WTC11 (cell line): Measurements from ENCODE around the gene MYOF. TPM values are rescaled to one million over a fixed set of nuclear protein-coding genes. Genes with fewer than 3 reads are reported as not detected.

Source experiments
- ATAC-seq: fragments of 200-7000 bp; cut with Tn5 transposase; 2 replicates; pipeline ENCODE4 v1.10.0; 2021; ENCODE audit warnings: mild to moderate bottlenecking, moderate library complexity
- CTCF ChIA-PET: fragments of 300-600 bp; sonication (Branson Sonifier 250); formaldehyde crosslinking; loops from one replicate; lab custom pipeline; 2021; ENCODE audit warnings: antibody characterized with exemption; lab: Charles Lee
- POLR2A ChIA-PET: fragments of 350-600 bp; sonication (Branson Sonifier 250); formaldehyde crosslinking; loops from one replicate; lab custom pipeline; 2021; ENCODE audit warnings: antibody characterized with exemption; lab: Charles Lee
- DNase-seq: peaks from one replicate; pipeline ENCODE4 v3.0.0; 2021; ENCODE audit warnings: low spot score
- H3K27ac Mint-ChIP-seq: 2 replicates; pipeline ENCODE4 v1.8.0; 2021; ENCODE audit warnings: mixed read lengths
- H3K27me3 Mint-ChIP-seq: 2 replicates; pipeline ENCODE4 v1.8.0; 2021; ENCODE audit warnings: low read depth, mild to moderate bottlenecking, moderate library complexity, mixed read lengths
- H3K36me3 Mint-ChIP-seq: 2 replicates; pipeline ENCODE4 v1.8.0; 2021; ENCODE audit warnings: mixed read lengths
- H3K4me1 Mint-ChIP-seq: 2 replicates; pipeline ENCODE4 v1.8.0; 2022; ENCODE audit warnings: mixed read lengths
- H3K4me3 Mint-ChIP-seq: 2 replicates; pipeline ENCODE4 v1.8.0; 2021; ENCODE audit warnings: mild to moderate bottlenecking, moderate library complexity, mixed read lengths
- H3K9me3 Mint-ChIP-seq: 2 replicates; pipeline ENCODE4 v1.8.0; 2021; ENCODE audit warnings: mixed read lengths
- CREM ChIP-seq: sonication (generic); formaldehyde crosslinking; IDR thresholded peaks from 2 replicates; pipeline ENCODE4 v1.8.1; 2022; ENCODE audit warnings: mild to moderate bottlenecking, missing genetic modification reagents, moderate library complexity
- FOXP1 ChIP-seq: sonication (generic); formaldehyde crosslinking; IDR thresholded peaks from 2 replicates; pipeline ENCODE4 v1.8.0; 2022; ENCODE audit warnings: missing genetic modification reagents, mild to moderate bottlenecking, moderate library complexity, borderline replicate concordance
- HMGA2 ChIP-seq: fragments of 250-450 bp; sonication (Bioruptor Pico); IDR thresholded peaks from 2 replicates; pipeline ENCODE4 v1.4.0; 2021; ENCODE audit warnings: mild to moderate bottlenecking, moderate library complexity
- IRF2 ChIP-seq: sonication (generic); formaldehyde crosslinking; IDR thresholded peaks from 2 replicates; pipeline ENCODE4 v1.8.0; 2022; ENCODE audit warnings: low read depth, missing genetic modification reagents, borderline replicate concordance
- MXD4 ChIP-seq: fragments of 250-450 bp; sonication (Bioruptor Pico); IDR thresholded peaks from 2 replicates; pipeline ENCODE4 v1.8.0; 2021; ENCODE audit warnings: mild to moderate bottlenecking, moderate library complexity, borderline replicate concordance
- NR2C2 ChIP-seq: sonication (generic); formaldehyde crosslinking; IDR thresholded peaks from 2 replicates; pipeline ENCODE4 v1.8.0; 2022; ENCODE audit warnings: mild to moderate bottlenecking, missing genetic modification reagents
- OVOL2 ChIP-seq: fragments of 250-450 bp; sonication (Bioruptor Pico); IDR thresholded peaks from 2 replicates; pipeline ENCODE4 v1.9.0; 2021; ENCODE audit warnings: mild to moderate bottlenecking, borderline replicate concordance
- RORB ChIP-seq: fragments of 250-450 bp; sonication (Bioruptor Pico); IDR thresholded peaks from 2 replicates; pipeline ENCODE4 v1.9.0; 2021; ENCODE audit warnings: mild to moderate bottlenecking
- TP53 ChIP-seq: sonication (generic); formaldehyde crosslinking; IDR thresholded peaks from 2 replicates; pipeline ENCODE4 v1.8.1; 2023; ENCODE audit warnings: mild to moderate bottlenecking, missing genetic modification reagents
- ZNF232 ChIP-seq: sonication (generic); formaldehyde crosslinking; IDR thresholded peaks from 2 replicates; pipeline ENCODE4 v1.8.0; 2022; ENCODE audit warnings: mild to moderate bottlenecking, missing genetic modification reagents
- ZNF263 ChIP-seq: sonication (generic); formaldehyde crosslinking; IDR thresholded peaks from 2 replicates; pipeline ENCODE4 v1.8.1; 2022; ENCODE audit warnings: low read depth, mild to moderate bottlenecking, moderate library complexity, missing genetic modification reagents
- ZNF396 ChIP-seq: fragments of 250-450 bp; sonication (Bioruptor Pico); IDR thresholded peaks from 2 replicates; pipeline ENCODE4 v1.8.0; 2021; ENCODE audit warnings: mild to moderate bottlenecking, moderate library complexity, borderline replicate concordance
- ZNF671 ChIP-seq: fragments of 250-450 bp; sonication (Bioruptor Pico); IDR thresholded peaks from 2 replicates; pipeline ENCODE4 v1.8.0; 2021; ENCODE audit warnings: mild to moderate bottlenecking
- total RNA-seq: library from RNA; stranded (reverse); gene quantifications from 3 replicates; pipeline ENCODE4 v1.2.3, GENCODE V29; 2021
- TF ChIP-seq, protein P1 (sequence below): sonication (generic); formaldehyde crosslinking; IDR thresholded peaks from 2 replicates; pipeline ENCODE4 v1.8.0; 2022; ENCODE audit warnings: mild to moderate bottlenecking, missing genetic modification reagents
- TF ChIP-seq, protein P2 (sequence below): sonication (generic); formaldehyde crosslinking; IDR thresholded peaks from 2 replicates; pipeline ENCODE4 v1.8.1; 2022; ENCODE audit warnings: missing genetic modification reagents, borderline replicate concordance
- TF ChIP-seq, protein P3 (sequence below): sonication (generic); formaldehyde crosslinking; IDR thresholded peaks from 2 replicates; pipeline ENCODE4 v1.8.1; 2022; ENCODE audit warnings: mild to moderate bottlenecking, missing genetic modification reagents, moderate library complexity, borderline replicate concordance
- TF ChIP-seq, protein P4 (sequence below): sonication (generic); formaldehyde crosslinking; IDR thresholded peaks from 2 replicates; pipeline ENCODE4 v1.8.1; 2022; ENCODE audit warnings: low read depth, mild to moderate bottlenecking, moderate library complexity, missing genetic modification reagents, borderline replicate concordance
- TF ChIP-seq, protein P5 (sequence below): fragments of 250-450 bp; sonication (Bioruptor Pico); IDR thresholded peaks from 2 replicates; pipeline ENCODE4 v1.9.0; 2021; ENCODE audit warnings: moderate library complexity, mild to moderate bottlenecking, inconsistent platforms, borderline replicate concordance
- TF ChIP-seq, protein P6 (sequence below): sonication (generic); formaldehyde crosslinking; conservative IDR thresholded peaks from 2 replicates; pipeline ENCODE4 v1.8.1; 2023; ENCODE audit warnings: mild to moderate bottlenecking, low read depth, missing genetic modification reagents, moderate library complexity
- TF ChIP-seq, protein P7 (sequence below): sonication (generic); formaldehyde crosslinking; IDR thresholded peaks from 2 replicates; pipeline ENCODE4 v1.8.0; 2023; ENCODE audit warnings: missing genetic modification reagents, mild to moderate bottlenecking, borderline replicate concordance

MYOF gene
- total RNA-seq, 1 experiment from 2014 or later, result 1.8 TPM

DNA sequence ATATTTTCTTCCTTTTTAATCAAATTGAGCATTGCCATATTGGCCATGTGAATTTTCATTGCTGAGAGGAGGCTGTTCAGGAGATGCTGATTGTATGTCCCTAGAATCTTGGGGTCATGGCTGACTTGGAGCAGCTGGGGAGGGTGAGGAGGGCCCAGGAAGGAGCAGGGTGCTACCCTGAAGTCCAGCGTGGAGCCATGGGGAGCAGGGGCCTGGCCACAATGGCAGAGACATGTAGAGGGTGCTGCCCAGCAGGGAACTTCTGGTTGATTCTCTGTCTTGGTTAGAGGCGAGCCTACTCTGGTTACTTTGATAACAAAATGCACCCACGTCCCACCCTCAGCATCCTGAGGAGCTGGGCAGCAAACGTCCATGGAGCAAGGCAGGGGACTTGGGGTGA, 186.0 kb downstream of the MYOF start:
- no peaks in the 10 kb centered on the region for H3K9me3 Mint-ChIP-seq
- H3K27me3 Mint-ChIP-seq, result no peaks in the 10 kb centered on the region; the same call in 1 of the 2 replicates
- no peak for DNase-seq
- no peak for ATAC-seq
- H3K4me3 Mint-ChIP-seq, result no peak overlapping the region
- TF ChIP-seq IRF2, result no peak
- no peak for TF ChIP-seq MXD4
- peaks cover 22% of the 10 kb centered on the region for H3K4me1 Mint-ChIP-seq
- ChIA-PET CTCF (interaction anchor here (0.7 to 2.1 kb wide), 6 partner anchors 61 to 234 kb away, joined by 3 to 5 read pairs (median 4); no protein-coding TSS in a partner anchor), POLR2A (interaction anchor here (0.7 kb wide), 1 partner anchor 74 kb away, joined by 3 read pairs; no protein-coding TSS in a partner anchor)
- no peaks in the 10 kb centered on the region; the same call in 1 of the 2 replicates for H3K36me3 Mint-ChIP-seq
- H3K27ac Mint-ChIP-seq, result no peak overlapping the region

DNA sequence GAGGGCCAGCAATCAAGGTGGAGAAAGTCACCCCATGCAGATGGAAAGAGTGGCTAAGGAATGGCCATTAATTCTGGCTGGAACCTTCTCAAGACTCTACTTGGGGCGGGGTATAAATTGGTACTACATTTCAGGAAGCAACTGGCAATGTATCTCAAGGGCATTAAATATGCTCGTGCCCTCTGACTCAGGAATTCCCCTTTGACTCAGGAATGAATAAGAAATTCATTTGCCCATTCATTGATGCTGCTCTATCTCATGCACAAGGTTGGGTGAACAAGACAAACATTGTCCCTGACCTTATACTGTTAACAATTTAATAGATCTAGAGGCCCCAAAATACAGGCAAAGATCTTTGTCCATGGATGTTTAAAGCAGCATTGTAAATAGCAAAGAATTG, 188.1 kb downstream of the MYOF start:
- TF ChIP-seq, protein P1, sequence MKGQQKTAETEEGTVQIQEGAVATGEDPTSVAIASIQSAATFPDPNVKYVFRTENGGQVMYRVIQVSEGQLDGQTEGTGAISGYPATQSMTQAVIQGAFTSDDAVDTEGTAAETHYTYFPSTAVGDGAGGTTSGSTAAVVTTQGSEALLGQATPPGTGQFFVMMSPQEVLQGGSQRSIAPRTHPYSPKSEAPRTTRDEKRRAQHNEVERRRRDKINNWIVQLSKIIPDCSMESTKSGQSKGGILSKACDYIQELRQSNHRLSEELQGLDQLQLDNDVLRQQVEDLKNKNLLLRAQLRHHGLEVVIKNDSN, result no peak
- no peak for TF ChIP-seq CREM
- TF ChIP-seq, protein P2, sequence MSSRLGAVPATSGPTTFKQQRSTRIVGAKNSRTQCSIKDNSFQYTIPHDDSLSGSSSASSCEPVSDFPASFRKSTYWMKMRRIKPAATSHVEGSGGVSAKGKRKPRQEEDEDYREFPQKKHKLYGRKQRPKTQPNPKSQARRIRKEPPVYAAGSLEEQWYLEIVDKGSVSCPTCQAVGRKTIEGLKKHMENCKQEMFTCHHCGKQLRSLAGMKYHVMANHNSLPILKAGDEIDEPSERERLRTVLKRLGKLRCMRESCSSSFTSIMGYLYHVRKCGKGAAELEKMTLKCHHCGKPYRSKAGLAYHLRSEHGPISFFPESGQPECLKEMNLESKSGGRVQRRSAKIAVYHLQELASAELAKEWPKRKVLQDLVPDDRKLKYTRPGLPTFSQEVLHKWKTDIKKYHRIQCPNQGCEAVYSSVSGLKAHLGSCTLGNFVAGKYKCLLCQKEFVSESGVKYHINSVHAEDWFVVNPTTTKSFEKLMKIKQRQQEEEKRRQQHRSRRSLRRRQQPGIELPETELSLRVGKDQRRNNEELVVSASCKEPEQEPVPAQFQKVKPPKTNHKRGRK (CRISPR knock-in tag), result no peak
- TF ChIP-seq, protein P3, sequence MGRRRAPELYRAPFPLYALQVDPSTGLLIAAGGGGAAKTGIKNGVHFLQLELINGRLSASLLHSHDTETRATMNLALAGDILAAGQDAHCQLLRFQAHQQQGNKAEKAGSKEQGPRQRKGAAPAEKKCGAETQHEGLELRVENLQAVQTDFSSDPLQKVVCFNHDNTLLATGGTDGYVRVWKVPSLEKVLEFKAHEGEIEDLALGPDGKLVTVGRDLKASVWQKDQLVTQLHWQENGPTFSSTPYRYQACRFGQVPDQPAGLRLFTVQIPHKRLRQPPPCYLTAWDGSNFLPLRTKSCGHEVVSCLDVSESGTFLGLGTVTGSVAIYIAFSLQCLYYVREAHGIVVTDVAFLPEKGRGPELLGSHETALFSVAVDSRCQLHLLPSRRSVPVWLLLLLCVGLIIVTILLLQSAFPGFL (CRISPR knock-in tag), result no peak
- no peak for TF ChIP-seq ZNF671 (CRISPR knock-in tag)
- TF ChIP-seq, protein P4, sequence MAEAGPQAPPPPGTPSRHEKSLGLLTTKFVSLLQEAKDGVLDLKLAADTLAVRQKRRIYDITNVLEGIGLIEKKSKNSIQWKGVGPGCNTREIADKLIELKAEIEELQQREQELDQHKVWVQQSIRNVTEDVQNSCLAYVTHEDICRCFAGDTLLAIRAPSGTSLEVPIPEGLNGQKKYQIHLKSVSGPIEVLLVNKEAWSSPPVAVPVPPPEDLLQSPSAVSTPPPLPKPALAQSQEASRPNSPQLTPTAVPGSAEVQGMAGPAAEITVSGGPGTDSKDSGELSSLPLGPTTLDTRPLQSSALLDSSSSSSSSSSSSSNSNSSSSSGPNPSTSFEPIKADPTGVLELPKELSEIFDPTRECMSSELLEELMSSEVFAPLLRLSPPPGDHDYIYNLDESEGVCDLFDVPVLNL (CRISPR knock-in tag), result no peak
- TF ChIP-seq ZNF232 (CRISPR knock-in tag), result no peak
- TF ChIP-seq, protein P5, sequence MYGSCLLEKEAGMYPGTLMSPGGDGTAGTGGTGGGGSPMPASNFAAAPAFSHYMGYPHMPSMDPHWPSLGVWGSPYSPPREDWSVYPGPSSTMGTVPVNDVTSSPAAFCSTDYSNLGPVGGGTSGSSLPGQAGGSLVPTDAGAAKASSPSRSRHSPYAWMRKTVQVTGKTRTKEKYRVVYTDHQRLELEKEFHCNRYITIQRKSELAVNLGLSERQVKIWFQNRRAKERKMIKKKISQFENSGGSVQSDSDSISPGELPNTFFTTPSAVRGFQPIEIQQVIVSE (CRISPR knock-in tag), result no peak
- TF ChIP-seq, protein P6, sequence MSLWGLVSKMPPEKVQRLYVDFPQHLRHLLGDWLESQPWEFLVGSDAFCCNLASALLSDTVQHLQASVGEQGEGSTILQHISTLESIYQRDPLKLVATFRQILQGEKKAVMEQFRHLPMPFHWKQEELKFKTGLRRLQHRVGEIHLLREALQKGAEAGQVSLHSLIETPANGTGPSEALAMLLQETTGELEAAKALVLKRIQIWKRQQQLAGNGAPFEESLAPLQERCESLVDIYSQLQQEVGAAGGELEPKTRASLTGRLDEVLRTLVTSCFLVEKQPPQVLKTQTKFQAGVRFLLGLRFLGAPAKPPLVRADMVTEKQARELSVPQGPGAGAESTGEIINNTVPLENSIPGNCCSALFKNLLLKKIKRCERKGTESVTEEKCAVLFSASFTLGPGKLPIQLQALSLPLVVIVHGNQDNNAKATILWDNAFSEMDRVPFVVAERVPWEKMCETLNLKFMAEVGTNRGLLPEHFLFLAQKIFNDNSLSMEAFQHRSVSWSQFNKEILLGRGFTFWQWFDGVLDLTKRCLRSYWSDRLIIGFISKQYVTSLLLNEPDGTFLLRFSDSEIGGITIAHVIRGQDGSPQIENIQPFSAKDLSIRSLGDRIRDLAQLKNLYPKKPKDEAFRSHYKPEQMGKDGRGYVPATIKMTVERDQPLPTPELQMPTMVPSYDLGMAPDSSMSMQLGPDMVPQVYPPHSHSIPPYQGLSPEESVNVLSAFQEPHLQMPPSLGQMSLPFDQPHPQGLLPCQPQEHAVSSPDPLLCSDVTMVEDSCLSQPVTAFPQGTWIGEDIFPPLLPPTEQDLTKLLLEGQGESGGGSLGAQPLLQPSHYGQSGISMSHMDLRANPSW, result no peak
- TF ChIP-seq OVOL2 (CRISPR knock-in tag), result no peak
- TF ChIP-seq TP53 (CRISPR knock-in tag), result no peak
- no peak for TF ChIP-seq RORB (CRISPR knock-in tag)
- no peak for TF ChIP-seq FOXP1 (CRISPR knock-in tag)
- no peak for TF ChIP-seq ZNF263 (CRISPR knock-in tag)
- TF ChIP-seq, protein P7, sequence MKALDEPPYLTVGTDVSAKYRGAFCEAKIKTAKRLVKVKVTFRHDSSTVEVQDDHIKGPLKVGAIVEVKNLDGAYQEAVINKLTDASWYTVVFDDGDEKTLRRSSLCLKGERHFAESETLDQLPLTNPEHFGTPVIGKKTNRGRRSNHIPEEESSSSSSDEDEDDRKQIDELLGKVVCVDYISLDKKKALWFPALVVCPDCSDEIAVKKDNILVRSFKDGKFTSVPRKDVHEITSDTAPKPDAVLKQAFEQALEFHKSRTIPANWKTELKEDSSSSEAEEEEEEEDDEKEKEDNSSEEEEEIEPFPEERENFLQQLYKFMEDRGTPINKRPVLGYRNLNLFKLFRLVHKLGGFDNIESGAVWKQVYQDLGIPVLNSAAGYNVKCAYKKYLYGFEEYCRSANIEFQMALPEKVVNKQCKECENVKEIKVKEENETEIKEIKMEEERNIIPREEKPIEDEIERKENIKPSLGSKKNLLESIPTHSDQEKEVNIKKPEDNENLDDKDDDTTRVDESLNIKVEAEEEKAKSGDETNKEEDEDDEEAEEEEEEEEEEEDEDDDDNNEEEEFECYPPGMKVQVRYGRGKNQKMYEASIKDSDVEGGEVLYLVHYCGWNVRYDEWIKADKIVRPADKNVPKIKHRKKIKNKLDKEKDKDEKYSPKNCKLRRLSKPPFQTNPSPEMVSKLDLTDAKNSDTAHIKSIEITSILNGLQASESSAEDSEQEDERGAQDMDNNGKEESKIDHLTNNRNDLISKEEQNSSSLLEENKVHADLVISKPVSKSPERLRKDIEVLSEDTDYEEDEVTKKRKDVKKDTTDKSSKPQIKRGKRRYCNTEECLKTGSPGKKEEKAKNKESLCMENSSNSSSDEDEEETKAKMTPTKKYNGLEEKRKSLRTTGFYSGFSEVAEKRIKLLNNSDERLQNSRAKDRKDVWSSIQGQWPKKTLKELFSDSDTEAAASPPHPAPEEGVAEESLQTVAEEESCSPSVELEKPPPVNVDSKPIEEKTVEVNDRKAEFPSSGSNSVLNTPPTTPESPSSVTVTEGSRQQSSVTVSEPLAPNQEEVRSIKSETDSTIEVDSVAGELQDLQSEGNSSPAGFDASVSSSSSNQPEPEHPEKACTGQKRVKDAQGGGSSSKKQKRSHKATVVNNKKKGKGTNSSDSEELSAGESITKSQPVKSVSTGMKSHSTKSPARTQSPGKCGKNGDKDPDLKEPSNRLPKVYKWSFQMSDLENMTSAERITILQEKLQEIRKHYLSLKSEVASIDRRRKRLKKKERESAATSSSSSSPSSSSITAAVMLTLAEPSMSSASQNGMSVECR, result no peak
- no peak for TF ChIP-seq HMGA2
- no peak for TF ChIP-seq NR2C2 (CRISPR knock-in tag)
- no peak for TF ChIP-seq ZNF396 (CRISPR knock-in tag)
- CTCF ChIA-PET, result no interaction called here

More for the DNA sequence above, 188.1 kb downstream of the MYOF start:
- POLR2A ChIA-PET, result no interaction called here
- H3K27me3 Mint-ChIP-seq, result no peaks in the 10 kb centered on the region; the same call in 1 of the 2 replicates
- ATAC-seq (no peak), DNase-seq (no peak)
- H3K9me3 Mint-ChIP-seq, result no peaks in the 10 kb centered on the region
- H3K4me1 Mint-ChIP-seq, result peaks cover 15% of the 10 kb centered on the region
- no peak overlapping the region for H3K4me3 Mint-ChIP-seq
- H3K27ac Mint-ChIP-seq, result no peak overlapping the region
- no peaks in the 10 kb centered on the region; the same call in 1 of the 2 replicates for H3K36me3 Mint-ChIP-seq
